Vagina (tissue), 2 donors: ENCODE measurements around the gene GPRIN2. TPM values are rescaled to one million over a fixed set of nuclear protein-coding genes. Genes with fewer than 3 reads are reported as not detected.
"Not testable (repeated sequence)": the region's sequence is repeated elsewhere in the genome, so short reads cannot be mapped to it uniquely, and the experiment has no call there.

Experiments used
- DNase-seq, 2 donors: peaks; one replicate each; pipeline ENCODE4 v3.0.0-alpha.2; 2017; ENCODE audit errors: extremely low spot score in 2 of 2
- H3K27ac ChIP-seq: fragments of 200-600 bp; sonication (generic); one replicate; pipeline ENCODE4 v1.5.1; 2019
- H3K27me3 ChIP-seq: fragments of 200-600 bp; sonication (generic); one replicate; pipeline ENCODE4 v1.5.1; 2019
- H3K36me3 ChIP-seq, 2 donors: fragments of 200-600 bp; sonication (generic); one replicate each; pipeline ENCODE4 v1.5.1; 2017 to 2019
- H3K4me1 ChIP-seq: fragments of 200-600 bp; sonication (generic); one replicate; pipeline ENCODE4 v1.5.1; 2019
- H3K4me3 ChIP-seq, 2 donors: fragments of 200-600 bp; sonication (generic); 1 replicate in 1 of 2; 2 replicates in 1 of 2; pipeline ENCODE4 v1.5.1; 2016 to 2019
- H3K9me3 ChIP-seq: fragments of 200-600 bp; sonication (generic); one replicate; pipeline ENCODE4 v1.5.1; 2019
- CTCF ChIP-seq, 3 experiments: fragments of 450-650 bp in 2 of 3; fragments of 200-600 bp in 1 of 3; sonication (generic) in 1 of 3; IDR thresholded peaks; one replicate each; pipeline ENCODE4 v1.5.1; 2017 to 2019; ENCODE audit warnings: antibody characterized with exemption in 3 of 3, mild to moderate bottlenecking in 2 of 3, moderate library complexity in 2 of 3
- POLR2A ChIP-seq, 2 donors: fragments of 450-650 bp; IDR thresholded peaks; one replicate each; pipeline ENCODE4 v1.6.1; 2017; ENCODE audit warnings: antibody characterized with exemption in 2 of 2, mild to moderate bottlenecking in 2 of 2, moderate library complexity in 2 of 2
- POLR2AphosphoS5 ChIP-seq, 2 donors: sonication (generic); formaldehyde crosslinking; IDR thresholded peaks; one replicate each; pipeline ENCODE4 v1.9.0; 2017; ENCODE audit warnings: antibody characterized with exemption in 2 of 2, mild to moderate bottlenecking in 2 of 2, low read depth in 1 of 2; ENCODE audit not compliant: insufficient read depth in 1 of 2
- intact Hi-C: fragments of 100-400 bp; cut with DNase I; formaldehyde crosslinking; loops from one replicate; pipeline ENCODE4 v1.15.1; 2023
- total RNA-seq: library from RNA; depleted of rRNA; stranded (reverse); fragments of >200 nt; gene quantifications from one replicate; pipeline ENCODE4 v1.2.3, GENCODE V29; 2016

The GPRIN2 gene
- total RNA-seq, 1 donor from 2014 or later: 5.6 TPM

GRCh38 chr10:46514899-46515298 lies 41.6 kb downstream of the GPRIN2 start:
- DNase-seq: no peak
- TF ChIP-seq POLR2A (IDR thresholded peaks at IDR 0.05): no peak
- TF ChIP-seq CTCF (IDR thresholded peaks at IDR 0.05): no peak
- TF ChIP-seq POLR2AphosphoS5 (IDR thresholded peaks at IDR 0.05; ENCODE audit: insufficient read depth in 1 of 2, low read depth in 1 of 2): no peak
- intact Hi-C loops: no loop called here
- Histone ChIP-seq H3K36me3 (no peaks in the 10 kb centered on the region), H3K4me1 (no peaks in the 10 kb centered on the region), H3K27me3 (no peaks in the 10 kb centered on the region), H3K27ac (no peak overlapping the region), H3K9me3 (no peaks in the 10 kb centered on the region), H3K4me3 (no peak overlapping the region)

DNA sequence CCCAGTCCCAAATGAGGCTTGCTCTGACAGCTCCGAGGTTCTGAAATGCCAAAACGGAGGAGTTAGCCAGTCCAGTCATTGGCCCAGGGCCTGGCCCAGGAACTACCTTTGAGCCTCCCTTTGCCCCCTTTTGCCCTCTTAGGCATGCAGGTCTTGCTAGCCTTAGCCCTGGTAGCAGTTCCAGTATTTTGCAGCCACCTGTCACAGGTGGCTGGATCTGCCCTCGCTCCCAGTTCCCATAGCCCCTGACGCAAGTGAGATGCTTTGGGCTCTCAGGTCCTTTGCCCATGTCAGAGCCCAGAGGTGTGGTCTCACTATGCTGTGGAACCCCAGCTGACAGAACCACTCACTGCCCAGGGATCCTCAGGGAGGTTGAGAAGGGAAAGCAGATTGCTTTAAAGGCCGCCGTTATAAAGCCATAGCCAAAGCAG lies 42.0 kb downstream of the GPRIN2 start:
- Histone ChIP-seq H3K27ac (no peak overlapping the region), H3K36me3 (no peaks in the 10 kb centered on the region), H3K9me3 (no peaks in the 10 kb centered on the region), H3K4me1 (no peaks in the 10 kb centered on the region), H3K27me3 (no peaks in the 10 kb centered on the region), H3K4me3 (no peak overlapping the region)
- intact Hi-C loops: no loop called here
- TF ChIP-seq CTCF (IDR thresholded peaks at IDR 0.05) (no peak), POLR2A (IDR thresholded peaks at IDR 0.05) (no peak), POLR2AphosphoS5 (IDR thresholded peaks at IDR 0.05; ENCODE audit: insufficient read depth in 1 of 2, low read depth in 1 of 2) (no peak)
- no peak for DNase-seq

- H3K27me3 ChIP-seq, H3K36me3 ChIP-seq, H3K4me1 ChIP-seq, DNase-seq, H3K27ac ChIP-seq, H3K4me3 ChIP-seq, intact Hi-C loops, H3K9me3 ChIP-seq: not testable (repeated sequence)
Observed at GRCh38 chr10:46513333-46513732, 43.1 kb downstream of the GPRIN2 start.

DNA sequence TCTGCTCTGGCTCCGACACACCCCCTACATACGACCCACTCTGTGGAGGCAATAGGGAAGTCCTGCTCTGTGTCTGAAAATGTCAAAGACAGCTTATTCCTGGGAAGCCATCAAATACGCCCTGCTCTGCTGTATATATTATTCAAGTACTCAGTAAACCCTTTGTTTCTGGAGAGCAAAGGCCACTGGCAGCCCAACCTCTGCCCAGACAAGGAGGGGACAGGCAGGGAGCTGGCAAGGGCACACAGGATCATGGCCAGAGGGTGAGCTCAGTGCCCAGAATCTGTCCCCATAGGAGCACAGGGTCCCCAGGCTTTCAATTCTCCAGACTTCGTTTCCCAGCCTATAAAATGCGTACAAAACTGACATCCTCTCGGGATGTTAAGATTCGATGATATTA lies 43.7 kb downstream of the GPRIN2 start:
- H3K4me3 ChIP-seq, H3K4me1 ChIP-seq, H3K36me3 ChIP-seq, H3K9me3 ChIP-seq, H3K27ac ChIP-seq, DNase-seq, intact Hi-C loops, H3K27me3 ChIP-seq: not testable (repeated sequence)

DNA sequence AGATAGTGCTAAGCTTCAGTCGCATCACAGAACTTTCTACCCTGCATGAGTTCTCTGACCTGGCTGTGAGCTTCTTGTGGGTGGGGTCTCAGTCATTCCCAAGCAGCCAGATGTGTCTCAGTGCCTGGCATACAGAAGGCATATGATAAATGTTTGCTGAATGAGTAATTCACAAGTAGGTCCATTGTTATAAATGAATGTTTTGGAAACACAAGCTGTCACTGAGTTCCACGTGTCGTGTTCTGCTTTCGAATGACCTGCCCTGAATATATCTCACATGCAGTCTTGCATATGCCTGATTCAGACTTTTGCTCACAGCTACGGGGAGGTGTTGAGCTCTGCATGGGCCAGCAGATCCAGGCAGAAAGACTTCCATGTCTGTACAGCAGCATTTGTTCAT lies 44.5 kb downstream of the GPRIN2 start:
- H3K4me1 ChIP-seq, intact Hi-C loops, H3K27me3 ChIP-seq, H3K9me3 ChIP-seq, H3K36me3 ChIP-seq, H3K27ac ChIP-seq, H3K4me3 ChIP-seq, DNase-seq: not testable (repeated sequence)

Other genes with a start within 250 kb of the GPRIN2 start
- 179 TPM for gene ANXA8L1, start 180.9 kb downstream of the GPRIN2 start, total RNA-seq
- 0.49 TPM for gene NPY4R, start 90.7 kb downstream of the GPRIN2 start, total RNA-seq
- gene SYT15, start 22.5 kb upstream of the GPRIN2 start, total RNA-seq: 5.4 TPM